K562 (cell line): ENCODE data around the gene CUL3. TPM values are rescaled to one million over a fixed set of nuclear protein-coding genes. Genes with fewer than 3 reads are reported as not detected.

ENCODE experiments used
- ATAC-seq: fragments of 200-7000 bp; cut with Tn5 transposase; 3 replicates; pipeline ENCODE4 v1.9.1; 2020; ENCODE audit warnings: moderate library complexity
- BruUV-seq: library from RNA; stranded (reverse); fragments of 400-500 nt; replicated peaks from 2 replicates; lab custom pipeline; 2021; lab: Mats Ljungman, UMichigan
- CTCF ChIA-PET: fragments of 300-600 bp; formaldehyde crosslinking; extraction: SDS; loops from one replicate; lab custom pipeline; 2021; ENCODE audit warnings: low intra/inter-chr PET ratio; lab: Yijun Ruan, JAX
- POLR2A ChIA-PET: fragments of 300-600, 350-650 bp; sonication (Branson Sonifier 250); formaldehyde crosslinking; extraction: SDS; loops from one replicate; lab custom pipeline; 2021; ENCODE audit warnings: antibody characterized with exemption, inconsistent platforms; lab: Yijun Ruan, JAX
- DNase-seq, 4 experiments: peaks; one replicate each; pipeline versions ENCODE4 v3.0.0 to v3.0.0-alpha.2; 2011 to 2018; ENCODE audit warnings: low spot score in 3 of 4, mixed read lengths in 3 of 4; ENCODE audit errors: extremely low read depth in 1 of 4
- FAIRE-seq: peaks from 2 replicates; lab custom pipeline; 2011; peaks lifted over from hg19 to GRCh38; lab: Jason Lieb, UNC
- H2AFZ ChIP-seq: 2 replicates; pipeline ENCODE4 v1.6.0; 2011; ENCODE audit warnings: low read depth, low read length, control low read depth, inconsistent platforms
- H3K27ac ChIP-seq: fragments of 200-600 bp; 3 replicates; pipeline ENCODE4 v1.8.0; 2011; ENCODE audit warnings: low read depth, mild to moderate bottlenecking, control low read depth, inconsistent platforms, low read length, moderate library complexity, mixed read lengths; ENCODE audit errors: extremely low read depth
- H3K27me3 ChIP-seq, 2 experiments: fragments of 300-600 bp in 1 of 2; 2 replicates in 1 of 2; 3 replicates in 1 of 2; pipeline versions ENCODE4 v1.6.0 to v1.8.0; 2011; ENCODE audit warnings: inconsistent platforms in 2 of 2, low read length in 2 of 2, mild to moderate bottlenecking in 1 of 2, mixed read lengths in 1 of 2, moderate library complexity in 1 of 2; ENCODE audit not compliant: control insufficient read depth in 2 of 2, insufficient read depth in 2 of 2
- H3K36me3 ChIP-seq: fragments of 300-600 bp; 3 replicates; pipeline ENCODE4 v1.8.0; 2011; ENCODE audit warnings: mild to moderate bottlenecking, low read length, inconsistent platforms; ENCODE audit not compliant: control insufficient read depth, insufficient read depth
- H3K4me1 ChIP-seq, 2 experiments: fragments of 200-600 bp in 1 of 2; replicated peaks in 1 of 2; 2 replicates in 1 of 2; 3 replicates in 1 of 2; pipeline versions ENCODE4 v1.5.1 to v1.8.0; 2011; ENCODE audit warnings: inconsistent platforms in 2 of 2, low read length in 2 of 2, mild to moderate bottlenecking in 1 of 2, mixed read lengths in 1 of 2, moderate library complexity in 1 of 2; ENCODE audit not compliant: control insufficient read depth in 2 of 2, insufficient read depth in 2 of 2
- H3K4me2 ChIP-seq: 2 replicates; pipeline ENCODE4 v1.6.1; 2011; ENCODE audit warnings: low read length, control low read depth, inconsistent platforms, mixed read lengths; ENCODE audit not compliant: insufficient read depth
- H3K4me3 ChIP-seq: fragments of 200-600 bp; sonication (generic), shearing (Covaris generic); 2 replicates; pipeline ENCODE4 v1.5.1; 2016; ENCODE audit warnings: control low read depth, inconsistent platforms
- H3K79me2 ChIP-seq: fragments of 200-600 bp; 3 replicates; pipeline ENCODE4 v1.8.0; 2011; ENCODE audit warnings: low read length, inconsistent platforms; ENCODE audit not compliant: control insufficient read depth, insufficient read depth
- H3K9ac ChIP-seq, 2 experiments: 2 replicates each; pipeline versions ENCODE4 v1.6.0 to v1.6.1; 2011; ENCODE audit warnings: low read depth in 2 of 2, low read length in 2 of 2, control low read depth in 1 of 2, inconsistent platforms in 1 of 2, mild to moderate bottlenecking in 1 of 2, mixed read lengths in 1 of 2; ENCODE audit not compliant: insufficient read depth in 1 of 2
- H3K9me1 ChIP-seq: one replicate; pipeline ENCODE4 v1.6.0; 2011; ENCODE audit warnings: inconsistent platforms, mild to moderate bottlenecking, low read length, moderate library complexity; ENCODE audit not compliant: control insufficient read depth, insufficient read depth
- H3K9me3 ChIP-seq: replicated peaks from 2 replicates; pipeline ENCODE4 v1.5.1; 2011; ENCODE audit warnings: low read depth, low read length, inconsistent platforms; ENCODE audit not compliant: control insufficient read depth, insufficient read depth
- H4K20me1 ChIP-seq: replicated peaks from 2 replicates; pipeline ENCODE4 v1.6.1; 2011; ENCODE audit warnings: low read length, inconsistent platforms, mixed read lengths; ENCODE audit not compliant: control insufficient read depth, insufficient read depth
- BCOR ChIP-seq: fragments of 450-650 bp; IDR thresholded peaks from 2 replicates; pipeline ENCODE4 v1.6.1; 2016
- GTF2F1 ChIP-seq: IDR thresholded peaks from 2 replicates; pipeline ENCODE4 v1.6.1; 2011; ENCODE audit warnings: low read depth, low read length, improper control_type of control experiment
- HMGXB4 ChIP-seq: sonication (generic); formaldehyde crosslinking; IDR thresholded peaks from 2 replicates; pipeline ENCODE4 v1.8.1; 2023; ENCODE audit warnings: mild to moderate bottlenecking, missing genetic modification reagents
- MTA3 ChIP-seq: fragments of 450-650 bp; formaldehyde crosslinking; IDR thresholded peaks from 2 replicates; pipeline ENCODE4 v1.6.1; 2017; ENCODE audit warnings: mild to moderate bottlenecking, borderline replicate concordance
- PTBP1 ChIP-seq: fragments of 200-400 bp; formaldehyde crosslinking; IDR thresholded peaks from 2 replicates; pipeline ENCODE4 v1.6.1; 2017; ENCODE audit warnings: low read depth, low read length
- RBM39 ChIP-seq: fragments of 200-400 bp; formaldehyde crosslinking; optimal IDR thresholded peaks from 2 replicates; pipeline ENCODE3; 2018; ENCODE audit warnings: low read depth, low read length
- RFX1 ChIP-seq: fragments of 450-650 bp; IDR thresholded peaks from 2 replicates; pipeline ENCODE4 v1.6.1; 2016; ENCODE audit warnings: mild to moderate bottlenecking, moderate library complexity
- SNIP1 ChIP-seq: fragments of 450-650 bp; IDR thresholded peaks from 2 replicates; pipeline ENCODE4 v1.7.1; 2017; ENCODE audit warnings: low read depth, mild to moderate bottlenecking
- TAF1 ChIP-seq: IDR thresholded peaks from 2 replicates; pipeline ENCODE4 v1.6.1; 2011; ENCODE audit warnings: mild to moderate bottlenecking, low read length, moderate library complexity; ENCODE audit not compliant: insufficient read depth, control insufficient read depth, severe bottlenecking; ENCODE audit errors: extremely low read depth
- ZC3H11A ChIP-seq: IDR thresholded peaks from 2 replicates; pipeline ENCODE4 v1.6.1; 2012; ENCODE audit warnings: low read depth, low read length, improper control_type of control experiment
- WGBS: fragments of 100-300 bp; shearing (Covaris generic); methylation state at CpG from one replicate; pipeline ENCODE4 v1.1.6; 2016; ENCODE audit warnings: low coverage, mixed read lengths; ENCODE audit not compliant: insufficient coverage; ENCODE audit errors: missing lambda C conversion rate; 5-methylcytosine and 5-hydroxymethylcytosine counted together
- in situ Hi-C: fragments of 300-500 bp; cut with MboI; formaldehyde crosslinking; loops from 4 replicates; pipeline ENCODE4 v1.15.0; 2018; ENCODE audit warnings: inconsistent platforms, mixed read lengths
- intact Hi-C: fragments of 100-400 bp; cut with micrococcal nuclease; formaldehyde crosslinking; loops from 2 replicates; pipeline ENCODE4 v1.14.2; 2022
- polyA plus RNA-seq, 8 experiments: library from polyadenylated mRNA; depleted of rRNA in 4 of 8; stranded (reverse) in 5 of 8; unstranded in 3 of 8; fragments of >200 nt; fragmentation: Nextera tagmentation in 2 of 8; fragmentation: Illumina TruSeq in 1 of 8; extraction: Ambion mirVana in 2 of 8; extraction: Trizol in 1 of 8; gene quantifications; 2 replicates each; pipeline versions ENCODE4 v1.2.1 to v1.2.3, GENCODE V29; 2011 to 2014; ENCODE audit warnings: inconsistent platforms in 1 of 8, missing spikeins in 1 of 8
- total RNA-seq, 7 experiments: library from RNA; depleted of rRNA in 6 of 7; stranded (reverse); fragments of >200 nt in 6 of 7; fragmentation: Illumina TruSeq in 2 of 7; extraction: Trizol in 2 of 7; gene quantifications; 2 replicates each; pipeline versions ENCODE4 v1.2.1 to v1.2.3, GENCODE V29; 2011 to 2021; ENCODE audit warnings: low replicate concordance in 1 of 7
- TF ChIP-seq, protein P1 (sequence below): sonication (generic); formaldehyde crosslinking; IDR thresholded peaks from 2 replicates; pipeline ENCODE4 v1.8.0; 2022; ENCODE audit warnings: mild to moderate bottlenecking, missing genetic modification reagents

The CUL3 gene
- total and polyA plus RNA-seq, 9 of the 15 experiments (the other 6 are each of a cell fraction or from before 2014, with no cell fraction given), result 31.5 to 71.9 (median 56.4) TPM

DNA sequence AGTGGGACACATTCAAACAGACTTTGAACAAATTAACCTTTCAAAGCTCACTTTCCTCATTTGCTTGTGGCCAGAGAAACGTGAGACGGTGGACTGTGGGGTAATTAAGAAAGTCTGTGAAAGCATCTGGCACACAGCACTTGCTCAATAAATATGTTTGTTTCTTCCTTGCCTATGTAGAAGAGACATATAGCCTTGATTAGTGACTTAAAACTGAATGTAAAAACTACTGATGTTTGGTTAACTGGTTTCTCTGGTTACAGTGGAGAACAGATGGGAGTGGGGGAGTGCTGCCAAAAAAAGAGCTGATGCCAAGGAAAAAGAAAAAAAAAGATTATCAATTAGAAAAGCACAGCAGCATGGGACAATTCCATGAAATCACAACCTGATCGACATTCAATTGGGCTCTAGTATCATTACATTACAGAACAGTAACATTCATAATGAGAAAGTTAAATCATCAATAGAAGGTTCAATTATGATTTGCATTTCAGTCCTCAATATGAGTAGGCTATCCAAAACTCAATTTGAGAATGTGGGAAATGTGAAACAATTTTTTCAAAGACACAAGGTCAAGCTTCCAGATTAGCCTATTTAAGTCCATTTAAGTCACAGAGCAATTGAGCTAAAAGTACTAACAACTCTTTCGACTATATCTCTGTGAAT lies 14.7 kb downstream of the CUL3 start:
- no peak for FAIRE-seq

GRCh38 chr2:224569654-224570053 lies 15.5 kb downstream of the CUL3 start:
- DNase-seq (no peak), FAIRE-seq (no peak), ATAC-seq (no peak)
- BruUV-seq, result no TSS peak
- no peaks in the 10 kb centered on the region for H3K9me1 ChIP-seq
- peaks cover 0 to 4% of the 10 kb centered on the region in 2 experiments; a peak in 3 of 5 replicates for H3K4me1 ChIP-seq
- no peaks in the 10 kb centered on the region; the same call in 1 of the 2 replicates for H4K20me1 ChIP-seq
- TF ChIP-seq GTF2F1 (no peak), TAF1 (no peak), PTBP1 (no peak), ZC3H11A (no peak), HMGXB4 (CRISPR knock-in tag) (no peak), MTA3 (no peak)
- TF ChIP-seq, protein P1, sequence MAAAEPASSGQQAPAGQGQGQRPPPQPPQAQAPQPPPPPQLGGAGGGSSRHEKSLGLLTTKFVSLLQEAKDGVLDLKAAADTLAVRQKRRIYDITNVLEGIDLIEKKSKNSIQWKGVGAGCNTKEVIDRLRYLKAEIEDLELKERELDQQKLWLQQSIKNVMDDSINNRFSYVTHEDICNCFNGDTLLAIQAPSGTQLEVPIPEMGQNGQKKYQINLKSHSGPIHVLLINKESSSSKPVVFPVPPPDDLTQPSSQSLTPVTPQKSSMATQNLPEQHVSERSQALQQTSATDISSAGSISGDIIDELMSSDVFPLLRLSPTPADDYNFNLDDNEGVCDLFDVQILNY, result no peak
- intact Hi-C loops, result no loop called here
- no peak overlapping the region for H3K9ac ChIP-seq
- no peak overlapping the region for H3K27ac ChIP-seq
- peaks cover 99% of the 10 kb centered on the region for H3K79me2 ChIP-seq
- in situ Hi-C loops, result no loop called here
- no peaks in the 10 kb centered on the region for H3K27me3 ChIP-seq
- H3K36me3 ChIP-seq, result peaks cover 14% of the 10 kb centered on the region; the same call in 2 of the 3 replicates
- no peak overlapping the region for H3K4me2 ChIP-seq
- ChIA-PET CTCF (no interaction called here), POLR2A (interaction anchor here (1.3 to 1.5 kb wide), 3 partner anchors 9 to 14 kb away, joined by 3 to 8 read pairs (median 3); no protein-coding TSS in a partner anchor)
- H2AFZ ChIP-seq, result no peak overlapping the region
- H3K9me3 ChIP-seq, result no peaks in the 10 kb centered on the region
- H3K4me3 ChIP-seq, result no peak overlapping the region

More for the DNA sequence above, 14.7 kb downstream of the CUL3 start:
- CTCF ChIA-PET, result no interaction called here
- Histone ChIP-seq H3K9ac (no peak overlapping the region), H3K27me3 (no peaks in the 10 kb centered on the region), H3K9me3 (no peaks in the 10 kb centered on the region), H3K4me3 (no peak overlapping the region), H2AFZ (no peak overlapping the region), H4K20me1 (no peaks in the 10 kb centered on the region; the same call in 1 of the 2 replicates), H3K9me1 (no peaks in the 10 kb centered on the region), H3K4me2 (no peak overlapping the region), H3K4me1 (peaks cover 0 to 4% of the 10 kb centered on the region in 2 experiments; a peak in 3 of 5 replicates), H3K36me3 (peaks cover 14% of the 10 kb centered on the region; the same call in 2 of the 3 replicates), H3K27ac (0 out of 3 replicates have a peak overlapping the region, but pooled peaks have one; percentile 15), H3K79me2 (peaks cover 99% of the 10 kb centered on the region)
- no peak for DNase-seq
- in situ Hi-C loops (no loop called here), intact Hi-C loops (no loop called here)
- POLR2A ChIA-PET, result interaction anchor here (0.5 to 2.2 kb wide), 4 partner anchors 9 to 25 kb away, joined by 3 to 8 read pairs (median 6); no protein-coding TSS in a partner anchor
- WGBS, result 50% methylated on average over 4 of the region's 4 CpGs
- peak; percentile 9; the same call in 1 of the 2 replicates for TF ChIP-seq RFX1
- TF ChIP-seq RBM39, result no peak
- TF ChIP-seq SNIP1, result no peak
- TF ChIP-seq BCOR, result no peak
- no TSS peak for BruUV-seq
- no peak for ATAC-seq
